ENCODE measurements around the gene UBR2.

- no peak for TF ChIP-seq CTCF (IDR thresholded peaks at IDR 0.05; ENCODE audit: extremely low read depth in 1 of 2, insufficient read depth in 1 of 2, low read depth in 1 of 2, low read length in 2 of 2)
- TF ChIP-seq MAX (IDR thresholded peaks at IDR 0.05; ENCODE audit: insufficient read depth, insufficient read length): no peak
- no peak for TF ChIP-seq POLR2A (IDR thresholded peaks at IDR 0.05; ENCODE audit: low read depth, low read length)
- no peak for TF ChIP-seq MYC (IDR thresholded peaks at IDR 0.05; ENCODE audit: low read depth, low read length)
- TF ChIP-seq EZH2 (IDR thresholded peaks at IDR 0.05; ENCODE audit: borderline replicate concordance, low read depth, low read length, severe bottlenecking): no peak
- TF ChIP-seq POLR2AphosphoS5 (IDR thresholded peaks at IDR 0.05; ENCODE audit: insufficient read depth, low read depth, low read length): no peak
- TF ChIP-seq FOS (IDR thresholded peaks at IDR 0.05; ENCODE audit: borderline replicate concordance, insufficient read depth, low read length): no peak
Measured at GRCh38 chr6:42551217-42551616, 12.6 kb upstream of the UBR2 start.

Data from endothelial cell of umbilical vein (primary cell).